PC-9 (cell line): Measurements from ENCODE around the gene PASK.

Source experiments
- EZH2 ChIP-seq: fragments of 200-600 bp; sonication (generic); IDR thresholded peaks from 2 replicates; pipeline ENCODE4 v1.8.0; 2017; ENCODE audit warnings: antibody characterized with exemption, low read depth
- TF ChIP-seq, protein P1 (sequence below): fragments of 200-600 bp; sonication (generic); conservative IDR thresholded peaks from 2 replicates; pipeline ENCODE4 v1.6.1; 2017; ENCODE audit warnings: mixed run types, antibody characterized with exemption, mild to moderate bottlenecking, moderate library complexity

GRCh38 chr2:241183221-241183620 lies 33.9 kb upstream of the PASK start:
- TF ChIP-seq, protein P1, sequence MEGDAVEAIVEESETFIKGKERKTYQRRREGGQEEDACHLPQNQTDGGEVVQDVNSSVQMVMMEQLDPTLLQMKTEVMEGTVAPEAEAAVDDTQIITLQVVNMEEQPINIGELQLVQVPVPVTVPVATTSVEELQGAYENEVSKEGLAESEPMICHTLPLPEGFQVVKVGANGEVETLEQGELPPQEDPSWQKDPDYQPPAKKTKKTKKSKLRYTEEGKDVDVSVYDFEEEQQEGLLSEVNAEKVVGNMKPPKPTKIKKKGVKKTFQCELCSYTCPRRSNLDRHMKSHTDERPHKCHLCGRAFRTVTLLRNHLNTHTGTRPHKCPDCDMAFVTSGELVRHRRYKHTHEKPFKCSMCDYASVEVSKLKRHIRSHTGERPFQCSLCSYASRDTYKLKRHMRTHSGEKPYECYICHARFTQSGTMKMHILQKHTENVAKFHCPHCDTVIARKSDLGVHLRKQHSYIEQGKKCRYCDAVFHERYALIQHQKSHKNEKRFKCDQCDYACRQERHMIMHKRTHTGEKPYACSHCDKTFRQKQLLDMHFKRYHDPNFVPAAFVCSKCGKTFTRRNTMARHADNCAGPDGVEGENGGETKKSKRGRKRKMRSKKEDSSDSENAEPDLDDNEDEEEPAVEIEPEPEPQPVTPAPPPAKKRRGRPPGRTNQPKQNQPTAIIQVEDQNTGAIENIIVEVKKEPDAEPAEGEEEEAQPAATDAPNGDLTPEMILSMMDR: no peak
- no peak for TF ChIP-seq EZH2
